Measurements from ENCODE around the gene NDUFV2.

Gene NDUFV2

GRCh38 chr18:9123520-9123919 is 21.0 kb downstream of the NDUFV2 start:
- DNase-seq: no peak

- DNase-seq: no peak
Measured at GRCh38 chr18:9124824-9125223, 22.3 kb downstream of the NDUFV2 start.

GRCh38 chr18:9126337-9126736 is 23.8 kb downstream of the NDUFV2 start:
- DNase-seq: no peak

DNA sequence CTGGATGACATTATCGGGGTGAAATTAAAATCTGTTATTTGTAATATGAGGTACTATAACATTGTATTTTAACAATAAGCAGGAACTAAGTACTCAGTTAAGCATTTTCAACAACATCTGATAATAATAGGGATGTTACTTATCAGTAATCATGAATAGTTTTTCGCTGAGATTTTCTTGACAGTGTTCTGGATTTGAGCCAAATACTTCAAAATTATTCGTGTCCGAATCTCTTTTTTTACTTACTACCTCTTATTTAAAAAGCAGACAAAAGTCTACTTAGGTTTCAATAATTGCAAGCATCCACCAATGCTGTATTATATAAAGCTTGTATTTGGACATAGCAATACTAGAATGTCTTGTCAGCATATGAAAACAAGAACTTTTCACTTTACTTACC is 27.7 kb downstream of the NDUFV2 start:
- no peak for DNase-seq

- DNase-seq: no peak
Measured at GRCh38 chr18:9130806-9131205, 28.3 kb downstream of the NDUFV2 start.

- no peak for DNase-seq
Measured at GRCh38 chr18:9132628-9133027, 30.1 kb downstream of the NDUFV2 start.

DNA sequence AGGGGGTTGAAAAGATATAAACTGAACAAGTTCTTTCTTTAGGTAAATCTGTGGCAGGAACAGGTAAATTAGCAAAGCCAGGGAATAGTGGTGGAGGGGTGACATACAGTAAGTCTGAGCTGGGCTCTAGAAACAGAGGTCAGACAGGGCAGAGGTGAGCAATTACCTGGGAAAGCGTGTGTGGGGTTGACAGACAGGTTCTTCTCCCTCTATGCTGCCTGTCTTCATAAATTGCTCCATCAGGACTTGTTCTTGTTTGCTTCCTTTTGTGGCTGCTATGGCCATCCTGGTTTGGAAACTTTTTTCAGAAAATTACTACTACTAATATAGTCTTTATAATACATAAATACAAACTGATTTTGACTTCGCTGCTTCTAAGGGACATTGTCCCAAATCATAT is 30.7 kb downstream of the NDUFV2 start:
- DNase-seq: no peak

GRCh38 chr18:9135081-9135911 is 32.8 kb downstream of the NDUFV2 start:
- no peak for DNase-seq

DNA sequence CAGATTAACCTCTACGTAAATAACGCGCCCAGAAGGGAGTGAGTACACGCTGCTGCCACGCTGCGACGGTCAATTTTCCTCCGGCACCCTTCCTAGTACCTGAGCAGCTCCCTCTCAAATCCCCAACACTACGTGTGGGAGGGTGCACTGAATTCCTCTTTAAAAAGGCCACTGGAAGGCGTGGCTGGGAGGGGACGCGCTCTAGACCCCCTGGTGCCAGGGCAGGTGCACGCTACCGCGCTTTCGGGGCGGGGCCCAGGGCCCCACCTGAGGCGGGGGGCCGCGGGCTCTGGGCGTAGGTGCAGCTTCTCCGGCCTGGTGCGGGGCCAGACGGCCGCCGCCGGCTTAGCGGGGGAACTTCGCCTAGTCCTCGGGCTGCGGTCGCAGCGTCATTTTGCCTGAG is 33.4 kb downstream of the NDUFV2 start:
- no peak for DNase-seq

- peak; percentile 99 for DNase-seq
Measured at GRCh38 chr18:9136315-9137155, 34.0 kb downstream of the NDUFV2 start, which contains the start of gene ANKRD12. Gene ANKRD12 (plus strand): TSS chr18:9136781. CDS start chr18:9182433, 45,652 bp downstream.

DNA sequence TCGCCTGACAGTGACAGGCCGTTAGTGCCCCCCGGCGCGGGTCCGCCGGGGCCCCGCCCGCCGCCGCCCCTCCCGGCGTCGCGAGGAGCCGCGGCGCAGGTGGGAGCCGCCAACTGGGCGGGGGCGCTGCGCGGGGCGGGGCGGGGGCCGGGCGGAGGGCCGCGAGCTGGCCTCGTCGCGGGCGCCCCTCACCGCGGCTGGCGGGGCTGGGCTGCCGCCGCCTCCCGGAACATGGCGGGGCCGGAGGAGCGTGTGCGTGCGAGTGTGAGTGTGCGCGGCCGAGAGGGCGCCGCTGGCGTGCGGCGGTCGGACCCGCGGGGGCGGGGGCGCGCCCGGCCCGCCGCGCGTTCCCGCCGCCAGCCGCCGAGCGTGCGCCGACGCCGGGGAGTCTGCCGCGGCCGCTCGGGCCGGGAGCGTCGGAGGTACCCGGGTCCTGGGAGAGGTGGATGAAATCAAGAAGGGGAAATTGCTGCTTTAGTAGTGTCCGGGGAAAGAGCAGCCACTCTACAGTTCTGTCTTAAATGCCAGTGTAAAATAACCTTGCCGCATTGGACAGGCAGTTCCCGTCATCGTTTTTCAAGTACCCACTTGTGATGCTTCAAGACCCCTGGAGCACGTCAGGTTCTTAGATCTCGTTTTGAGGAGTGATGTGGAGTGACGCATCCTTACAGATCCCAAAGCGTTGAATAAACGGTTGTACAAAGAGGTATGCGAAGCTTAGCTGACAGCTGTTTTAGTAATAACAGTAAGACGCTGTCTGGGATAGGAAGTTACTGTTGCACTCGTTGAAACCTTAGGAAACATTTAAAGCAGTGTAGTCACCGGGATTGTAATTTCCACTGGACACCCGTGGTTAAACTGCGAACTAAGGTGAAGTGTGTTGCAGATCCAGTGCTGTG is 34.9 kb downstream of the NDUFV2 start:
- peak; percentile 81 for DNase-seq

DNA sequence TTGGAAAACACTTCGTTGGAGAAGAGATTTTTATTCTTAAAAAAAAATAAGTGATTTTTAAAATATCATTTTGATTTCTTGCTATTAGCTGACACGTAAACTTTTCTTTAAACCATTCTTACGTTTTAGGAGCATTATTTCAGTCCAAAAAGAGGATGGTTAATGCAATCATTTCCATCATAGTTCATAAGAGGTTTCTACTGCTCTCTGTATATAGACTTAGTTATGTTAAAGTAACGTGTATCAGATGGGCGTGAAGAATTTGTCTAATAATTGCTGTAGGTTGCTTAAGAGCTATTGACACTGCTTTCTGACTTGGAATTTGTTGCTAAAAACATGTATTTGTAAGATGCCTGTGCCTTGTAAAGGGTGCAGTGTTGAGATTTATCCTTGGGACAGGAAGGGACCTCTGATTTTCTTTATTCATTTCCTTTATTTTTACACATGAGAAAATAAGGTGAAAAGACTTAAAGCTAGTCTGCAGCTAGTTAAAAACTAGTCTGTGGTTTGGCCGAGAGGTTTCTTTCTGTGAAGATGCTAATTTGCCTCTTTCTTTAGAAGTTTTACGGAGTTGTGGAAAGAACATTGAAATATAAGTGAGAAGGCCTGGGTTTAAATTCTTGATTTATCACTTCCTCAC is 37.0 kb downstream of the NDUFV2 start:
- DNase-seq: no peak

DNA sequence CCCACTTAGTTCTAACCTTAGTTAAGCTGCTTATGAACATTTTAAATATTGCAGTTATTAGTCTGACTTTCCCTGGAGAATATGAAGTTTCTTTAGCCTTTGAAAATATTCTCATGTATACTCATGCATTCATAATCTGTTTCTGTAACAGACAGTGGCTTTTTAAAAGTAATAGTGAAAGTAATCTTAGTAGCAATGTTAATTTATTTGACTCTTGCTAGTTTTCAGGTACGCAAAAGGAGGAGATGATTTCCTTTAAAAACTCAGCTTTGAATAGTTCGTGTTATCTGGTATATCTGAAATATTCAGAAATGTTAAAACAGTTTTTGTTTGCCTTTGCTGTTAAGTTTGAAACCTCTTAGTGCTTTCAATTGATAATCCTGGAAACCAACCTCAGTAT is 37.9 kb downstream of the NDUFV2 start:
- DNase-seq: no peak

- DNase-seq: no peak
Measured at GRCh38 chr18:9140984-9141383, 38.5 kb downstream of the NDUFV2 start.

DNA sequence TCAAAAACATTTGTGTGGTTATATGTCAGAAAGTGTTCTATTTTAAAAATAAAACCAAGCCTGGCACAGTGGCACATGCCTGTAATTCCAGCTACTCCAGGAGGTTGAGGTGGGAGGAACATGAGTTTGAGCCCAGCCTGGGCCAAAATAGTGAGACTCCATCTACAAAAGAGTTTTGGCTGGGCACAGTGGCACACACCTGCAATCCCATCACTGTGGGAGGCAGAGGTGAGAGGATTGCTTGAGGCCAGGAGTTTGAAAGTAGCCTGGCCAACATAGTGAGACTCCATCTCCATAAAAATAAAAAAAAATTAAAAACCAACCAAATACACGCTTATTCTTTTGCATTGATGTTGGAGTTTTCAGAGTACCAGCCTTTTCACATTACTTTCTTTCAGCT is 43.7 kb downstream of the NDUFV2 start:
- DNase-seq: no peak

DNA sequence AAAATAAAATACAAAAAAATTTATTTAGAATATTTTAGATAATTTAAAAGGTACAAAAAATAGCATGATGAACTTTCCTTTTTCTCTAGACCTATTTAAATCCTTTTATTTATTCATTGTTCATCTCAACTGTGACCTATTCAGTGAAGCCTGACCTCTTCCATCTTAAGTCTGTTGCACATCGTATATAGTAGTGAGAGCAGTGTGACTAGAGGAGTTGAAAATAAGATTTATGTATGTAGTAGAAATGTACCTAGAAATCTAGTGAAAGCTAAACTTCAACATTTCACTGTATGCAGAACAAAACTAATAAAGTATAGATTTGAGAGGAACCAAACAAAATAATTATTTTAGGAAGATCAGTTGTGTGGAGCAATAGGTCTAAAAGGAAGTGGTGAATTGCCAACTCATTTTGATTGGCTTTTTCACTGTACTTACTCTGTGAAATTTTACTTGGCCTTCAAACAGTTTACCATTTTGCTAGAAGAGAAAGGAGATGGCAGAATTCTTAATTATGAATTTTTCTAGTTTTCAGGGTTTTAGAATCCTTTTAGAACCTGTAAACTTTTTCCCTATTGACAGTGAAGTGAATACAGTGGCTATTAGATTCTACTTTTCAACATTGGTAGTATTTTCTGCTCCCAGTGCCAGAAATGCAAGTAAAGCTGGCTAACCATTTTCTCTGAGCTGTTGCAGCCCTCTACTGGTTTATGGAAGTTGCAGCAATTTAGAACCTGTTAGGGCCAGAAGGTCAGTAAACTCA is 45.1 kb downstream of the NDUFV2 start:
- DNase-seq: peak; percentile 78

- DNase-seq: no peak
Measured at GRCh38 chr18:9148203-9148552, 45.7 kb downstream of the NDUFV2 start.

DNA sequence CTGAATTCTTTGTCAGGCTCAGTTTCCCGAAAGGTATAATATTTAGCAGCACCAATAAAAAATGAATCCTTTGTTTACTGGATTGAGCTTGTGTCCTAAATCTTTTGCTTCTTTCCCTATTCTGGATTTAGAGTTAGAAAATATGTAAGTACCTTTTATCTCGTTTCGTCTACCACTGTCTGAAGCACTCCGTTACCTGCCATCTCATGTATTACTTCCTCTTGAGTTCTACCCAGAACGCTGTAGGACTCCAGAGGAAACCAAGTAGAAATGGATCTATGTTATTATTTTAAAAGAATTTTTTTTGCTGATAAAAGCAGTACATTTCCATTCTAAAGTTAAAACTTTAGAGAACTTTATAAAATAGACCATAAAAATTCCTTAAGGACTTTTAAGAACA is 47.6 kb downstream of the NDUFV2 start:
- DNase-seq: no peak

DNA sequence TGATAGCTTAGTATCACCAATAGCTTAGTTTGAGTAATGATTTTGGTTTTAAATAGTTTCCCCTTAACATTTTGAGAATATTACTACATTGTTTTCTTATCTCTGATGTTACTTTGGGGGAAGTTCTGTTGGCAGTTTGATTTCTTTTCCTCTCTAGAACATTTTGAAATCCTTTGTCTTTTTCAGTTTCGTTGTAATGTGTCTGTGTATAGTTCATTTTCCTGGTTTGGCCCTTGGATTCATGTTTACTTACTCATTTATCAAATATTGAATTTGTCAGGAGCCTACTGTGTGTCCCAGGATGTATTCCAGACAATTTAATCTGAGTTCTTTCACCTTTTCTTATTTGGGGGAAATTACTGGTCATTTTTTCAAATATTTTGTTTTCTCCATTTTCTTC is 50.8 kb downstream of the NDUFV2 start:
- DNase-seq: no peak

- DNase-seq: no peak
Measured at GRCh38 chr18:9156604-9157249, 54.2 kb downstream of the NDUFV2 start.

- DNase-seq: no peak
Measured at GRCh38 chr18:9157806-9158205, 55.3 kb downstream of the NDUFV2 start.

Data from CD4-positive, alpha-beta T cell treated with Interleukin-21 for 1 hour (primary cell).